Measurements from ENCODE around the gene PARP16. TPM values are rescaled to one million over a fixed set of nuclear protein-coding genes. Genes with fewer than 3 reads are reported as not detected.
A peak's percentile ranks its signal among the peaks of the same experiment; 100 is the strongest.

The PARP16 gene
- total and polyA plus RNA-seq, 7 experiments from 2014 or later: 10.9 to 45.7 (median 19.4) TPM

- ATAC-seq: no peak
- H3K27me3 ChIP-seq (ENCODE audit: control insufficient read depth in 2 of 2, insufficient read depth in 2 of 2, low read length in 2 of 2): no peaks in the 10 kb centered on the region
- ChIA-PET POLR2A (interaction anchor here (0.6 to 3.6 kb wide), 18 partner anchors 9 to 1802 kb away, joined by 3 to 52 read pairs (median 7); partner anchors contain the start of genes CLPX, PARP16, PPIB and RAB11A), CTCF (interaction anchor here (1.0 to 1.2 kb wide), 3 partner anchors 8 to 14 kb away, joined by 3 to 6 read pairs (median 3); no protein-coding TSS in a partner anchor)
- intact Hi-C loops (cut with micrococcal nuclease): loop anchor here (2.0 to 10.0 kb wide), 9 partner anchors 120 to 1212 kb away; partner anchors contain the start of genes CIAO2A (in 1 of the 2), CLPX (in 1 of the 2), DENND4A (in 1 of the 2) and DIS3L (in 1 of the 2)
- no peaks in the 10 kb centered on the region for H3K36me3 ChIP-seq (ENCODE audit: control insufficient read depth in 2 of 3, insufficient read depth in 3 of 3, low read length in 3 of 3)
- H3K27ac Mint-ChIP-seq: peak overlapping the region; percentile 96 to 100 (median 99)
- no peaks in the 10 kb centered on the region for H3K9me3 ChIP-seq (ENCODE audit: control insufficient read depth in 2 of 3, low read length in 3 of 3)
- H3K27ac ChIP-seq (ENCODE audit: low read depth, low read length): peak overlapping the region; percentile 83
- peak overlapping the region; percentile 91 to 99 (median 97) for H3K4me3 Mint-ChIP-seq
- peaks cover 4 to 29% (median 25%) of the 10 kb centered on the region in 7 donors for H3K4me1 Mint-ChIP-seq
- peak in 1 of 9 donors; percentile 38 for DNase-seq
- peaks cover 0 to 11% (median 0%) of the 10 kb centered on the region in 5 donors for H3K27me3 Mint-ChIP-seq
- H3K9me3 Mint-ChIP-seq: peaks cover 0 to 12% (median 0%) of the 10 kb centered on the region in 11 donors
- H3K36me3 Mint-ChIP-seq: peaks cover 0 to 4% (median 0%) of the 10 kb centered on the region in 5 donors
- H3K4me1 ChIP-seq (ENCODE audit: control insufficient read depth in 2 of 2, insufficient read depth in 2 of 2, low read length in 2 of 2): peaks cover 0 to 9% of the 10 kb centered on the region in 2 donors
- peak overlapping the region; percentile 43 for H3K4me3 ChIP-seq (ENCODE audit: low read length)
These were observed 18.6 kb upstream of the PARP16 start for GRCh38 chr15:65305150-65305758.

GRCh38 chr15:65304381-65305149, 17.9 kb upstream of the PARP16 start, which contains the start of gene RNU5B-1:
RNU5B-1 (plus strand) TSS chr15:65304677.
- Histone ChIP-seq H3K27me3 (ENCODE audit: control insufficient read depth in 2 of 2, insufficient read depth in 2 of 2, low read length in 2 of 2) (no peaks in the 10 kb centered on the region), H3K9me3 (ENCODE audit: control insufficient read depth in 2 of 3, low read length in 3 of 3) (no peaks in the 10 kb centered on the region), H3K4me3 (ENCODE audit: low read length) (peak within 1 kb of the TSS; percentile 60), H3K4me1 (ENCODE audit: control insufficient read depth in 2 of 2, insufficient read depth in 2 of 2, low read length in 2 of 2) (peaks cover 0 to 9% of the 10 kb centered on the region in 2 donors), H3K27ac (ENCODE audit: low read depth, low read length) (peak within 1 kb of the TSS; percentile 83), H3K36me3 (ENCODE audit: control insufficient read depth in 2 of 3, insufficient read depth in 3 of 3, low read length in 3 of 3) (no peaks in the 10 kb centered on the region)
- POLR2A ChIA-PET: interaction anchor here (0.6 to 3.6 kb wide), 21 partner anchors 8 to 1801 kb away, joined by 3 to 52 read pairs (median 6); partner anchors contain the start of genes CLPX, PARP16, PPIB and RAB11A
- peak within 1 kb of the TSS; percentile 91 to 99 (median 97) for H3K4me3 Mint-ChIP-seq
- H3K36me3 Mint-ChIP-seq: peaks cover 0 to 5% (median 0%) of the 10 kb centered on the region in 5 donors
- ATAC-seq (peak; percentile 89), DNase-seq (peak; percentile 40 to 94 (median 88))
- CTCF ChIA-PET: interaction anchor here (1.0 to 1.2 kb wide), 2 partner anchors 10 to 14 kb away, joined by 3 read pairs; no protein-coding TSS in a partner anchor
- intact Hi-C loops (cut with micrococcal nuclease): loop anchor here (1.0 to 10.0 kb wide), 19 partner anchors 8 to 1212 kb away; partner anchors contain the start of genes CLPX (in 2 of the 2), PARP16 (in 2 of the 2), PDCD7 (in 2 of the 2) and RNU5A-1 (in 2 of the 2)
- peaks cover 0 to 14% (median 0%) of the 10 kb centered on the region in 11 donors for H3K9me3 Mint-ChIP-seq
- H3K4me1 Mint-ChIP-seq: peaks cover 4 to 35% (median 31%) of the 10 kb centered on the region in 7 donors
- H3K27ac Mint-ChIP-seq: peak within 1 kb of the TSS; percentile 96 to 100 (median 99)
- peaks cover 0 to 11% (median 0%) of the 10 kb centered on the region in 5 donors for H3K27me3 Mint-ChIP-seq

GRCh38 chr15:65303687-65304380, 17.2 kb upstream of the PARP16 start:
- intact Hi-C loops (cut with micrococcal nuclease): loop anchor here (1.0 to 10.0 kb wide), 19 partner anchors 8 to 1211 kb away; partner anchors contain the start of genes CLPX (in 2 of the 2), PARP16 (in 2 of the 2), PDCD7 (in 2 of the 2) and RNU5A-1 (in 2 of the 2)

GRCh38 chr15:65302061-65302460, 15.4 kb upstream of the PARP16 start:
- intact Hi-C loops (cut with micrococcal nuclease): loop anchor here (5.0 to 10.0 kb wide), 5 partner anchors 493 to 993 kb away; partner anchors contain the start of genes DENND4A (in 1 of the 2), DIS3L (in 1 of the 2), PCLAF (in 1 of the 2) and RAB11A (in 1 of the 2)
- CTCF ChIA-PET: no interaction called here

More at GRCh38 chr15:65303687-65304380, 17.2 kb upstream of the PARP16 start:
- Mint-ChIP-seq H3K4me3 (peak overlapping the region; percentile 91 to 99 (median 97)), H3K4me1 (peaks cover 4 to 38% (median 31%) of the 10 kb centered on the region in 7 donors), H3K27me3 (peaks cover 0 to 11% (median 0%) of the 10 kb centered on the region in 5 donors), H3K36me3 (peaks cover 0 to 5% (median 0%) of the 10 kb centered on the region in 5 donors), H3K9me3 (peaks cover 0 to 14% (median 0%) of the 10 kb centered on the region in 11 donors), H3K27ac (peak overlapping the region; percentile 96 to 100 (median 99))
- POLR2A ChIA-PET: interaction anchor here (0.6 to 3.6 kb wide), 14 partner anchors 8 to 566 kb away, joined by 3 to 52 read pairs (median 8); partner anchors contain the start of genes CLPX, PARP16, RAB11A and RNU5A-1
- H3K36me3 ChIP-seq (ENCODE audit: control insufficient read depth in 2 of 3, insufficient read depth in 3 of 3, low read length in 3 of 3): no peaks in the 10 kb centered on the region
- CTCF ChIA-PET: interaction anchor here (1.0 to 1.2 kb wide), 2 partner anchors 10 to 15 kb away, joined by 3 read pairs; no protein-coding TSS in a partner anchor
- peaks cover 0 to 9% of the 10 kb centered on the region in 2 donors for H3K4me1 ChIP-seq (ENCODE audit: control insufficient read depth in 2 of 2, insufficient read depth in 2 of 2, low read length in 2 of 2)
- no peaks in the 10 kb centered on the region for H3K9me3 ChIP-seq (ENCODE audit: control insufficient read depth in 2 of 3, low read length in 3 of 3)
- DNase-seq: peak in 1 of 9 donors; percentile 26
- H3K4me3 ChIP-seq (ENCODE audit: low read length): peak overlapping the region; percentile 60
- H3K27ac ChIP-seq (ENCODE audit: low read depth, low read length): peak overlapping the region; percentile 83
- no peaks in the 10 kb centered on the region for H3K27me3 ChIP-seq (ENCODE audit: control insufficient read depth in 2 of 2, insufficient read depth in 2 of 2, low read length in 2 of 2)
- no peak for ATAC-seq

GRCh38 chr15:65300924-65301441, 14.3 kb upstream of the PARP16 start:
- no peak for ATAC-seq
- CTCF ChIA-PET: interaction anchor here (0.8 kb wide), 1 partner anchor 10 kb away, joined by 3 read pairs; no protein-coding TSS in a partner anchor
- H3K9me3 Mint-ChIP-seq: peaks cover 0 to 18% (median 0%) of the 10 kb centered on the region in 11 donors
- peaks cover 16 to 53% (median 40%) of the 10 kb centered on the region in 7 donors for H3K4me1 Mint-ChIP-seq
- no peak for DNase-seq
- Histone ChIP-seq H3K27ac (ENCODE audit: low read depth, low read length) (no peak overlapping the region), H3K9me3 (ENCODE audit: control insufficient read depth in 2 of 3, low read length in 3 of 3) (no peaks in the 10 kb centered on the region), H3K4me3 (ENCODE audit: low read length) (no peak overlapping the region), H3K36me3 (ENCODE audit: control insufficient read depth in 2 of 3, insufficient read depth in 3 of 3, low read length in 3 of 3) (no peaks in the 10 kb centered on the region), H3K27me3 (ENCODE audit: control insufficient read depth in 2 of 2, insufficient read depth in 2 of 2, low read length in 2 of 2) (no peaks in the 10 kb centered on the region), H3K4me1 (ENCODE audit: control insufficient read depth in 2 of 2, insufficient read depth in 2 of 2, low read length in 2 of 2) (peaks cover 20 to 21% of the 10 kb centered on the region in 2 donors)
- H3K4me3 Mint-ChIP-seq: peak overlapping the region in 3 of 10 donors; percentile 84 to 94 (median 92)
- POLR2A ChIA-PET: interaction anchor here (0.6 to 2.0 kb wide), 4 partner anchors 15 to 194 kb away, joined by 3 to 25 read pairs (median 3); partner anchors contain the start of genes CLPX and PARP16
- H3K36me3 Mint-ChIP-seq: peaks cover 0 to 7% (median 0%) of the 10 kb centered on the region in 5 donors
- intact Hi-C loops (cut with micrococcal nuclease): loop anchor here (1.0 to 10.0 kb wide), 6 partner anchors 116 to 994 kb away; partner anchors contain the start of genes CLPX (in 1 of the 2), DENND4A (in 1 of the 2), DIS3L (in 1 of the 2) and PCLAF (in 1 of the 2)
- peak overlapping the region in 3 of 9 donors; percentile 87 to 95 (median 93) for H3K27ac Mint-ChIP-seq
- peaks cover 0 to 10% (median 0%) of the 10 kb centered on the region in 5 donors for H3K27me3 Mint-ChIP-seq

More at GRCh38 chr15:65302061-65302460, 15.4 kb upstream of the PARP16 start:
- Histone ChIP-seq H3K9me3 (ENCODE audit: control insufficient read depth in 2 of 3, low read length in 3 of 3) (no peaks in the 10 kb centered on the region), H3K4me1 (ENCODE audit: control insufficient read depth in 2 of 2, insufficient read depth in 2 of 2, low read length in 2 of 2) (peaks cover 10 to 11% of the 10 kb centered on the region in 2 donors), H3K4me3 (ENCODE audit: low read length) (no peak overlapping the region), H3K27me3 (ENCODE audit: control insufficient read depth in 2 of 2, insufficient read depth in 2 of 2, low read length in 2 of 2) (no peaks in the 10 kb centered on the region), H3K27ac (ENCODE audit: low read depth, low read length) (no peak overlapping the region), H3K36me3 (ENCODE audit: control insufficient read depth in 2 of 3, insufficient read depth in 3 of 3, low read length in 3 of 3) (no peaks in the 10 kb centered on the region)
- H3K4me3 Mint-ChIP-seq: no peak overlapping the region
- peaks cover 0 to 14% (median 0%) of the 10 kb centered on the region in 11 donors for H3K9me3 Mint-ChIP-seq
- peaks cover 0 to 11% (median 0%) of the 10 kb centered on the region in 5 donors for H3K27me3 Mint-ChIP-seq
- H3K4me1 Mint-ChIP-seq: peaks cover 11 to 51% (median 42%) of the 10 kb centered on the region in 7 donors
- POLR2A ChIA-PET: interaction anchor here (0.7 to 0.8 kb wide), 2 partner anchors 11 to 16 kb away, joined by 3 to 7 read pairs; partner anchors contain the start of gene PARP16
- no peak for ATAC-seq
- no peak for DNase-seq
- H3K36me3 Mint-ChIP-seq: peaks cover 0 to 5% (median 0%) of the 10 kb centered on the region in 5 donors
- peak overlapping the region in 1 of 9 donors; percentile 41 for H3K27ac Mint-ChIP-seq

Measured in naive thymus-derived CD4-positive, alpha-beta T cell (primary cell).